Measurements from ENCODE around the gene PSMA6. TPM values are rescaled to one million over a fixed set of nuclear protein-coding genes. Genes with fewer than 3 reads are reported as not detected.
"Not testable (repeated sequence)": the region's sequence is repeated elsewhere in the genome, so short reads cannot be mapped to it uniquely, and the experiment has no call there.

Gene PSMA6
- total RNA-seq, 5 donors from 2014 or later (not counting 1 experiment from before 2014, with no cell fraction given): 93.6 to 109 (median 96.9) TPM

- H3K9me3 ChIP-seq; DNase-seq; H3K9me3 Mint-ChIP-seq; H3K4me3 Mint-ChIP-seq; POLR2A ChIA-PET; H3K4me3 ChIP-seq (ENCODE audit: control insufficient read depth in 1 of 2, extremely low read depth in 1 of 2, low read length in 1 of 2); H3K36me3 ChIP-seq (ENCODE audit: control insufficient read depth in 2 of 2, extremely low read depth in 1 of 2, insufficient read depth in 1 of 2, low read length in 1 of 2); H3K27me3 Mint-ChIP-seq; H3K27ac ChIP-seq (ENCODE audit: low read length); ATAC-seq (replicated peaks in 1 of 4); H3K36me3 Mint-ChIP-seq; H3K27me3 ChIP-seq (replicated peaks in 1 of 2; ENCODE audit: control insufficient read depth in 2 of 2, extremely low read depth in 1 of 2, insufficient read depth in 2 of 2, low read length in 1 of 2): not testable (repeated sequence)
- Mint-ChIP-seq H3K4me1 (peaks cover 34 to 41% (median 36%) of the 10 kb centered on the region in 3 donors), H3K27ac (peak overlapping the region in 1 of 2 donors; percentile 39)
- WGBS (ENCODE audit: insufficient coverage): no CpG with 5 or more reads among the region's 3 CpGs
- CTCF ChIA-PET: interaction anchor here in 1 of 2 donors (0.5 kb wide), 1 partner anchor 46 kb away, joined by 3 read pairs; no protein-coding TSS in a partner anchor
- peaks cover 20 to 42% of the 10 kb centered on the region in 2 experiments for H3K4me1 ChIP-seq (ENCODE audit: control insufficient read depth in 1 of 2, extremely low read depth in 1 of 2, insufficient read depth in 2 of 2, low read length in 2 of 2)
Measured at GRCh38 chr14:35336171-35336493, 44.0 kb downstream of the PSMA6 start.

GRCh38 chr14:35336494-35337268 lies 44.5 kb downstream of the PSMA6 start:
- POLR2A ChIA-PET: no interaction called here

GRCh38 chr14:35337269-35338255 lies 45.4 kb downstream of the PSMA6 start:
- Mint-ChIP-seq H3K27ac (peak overlapping the region; percentile 36 to 39), H3K4me3 (no peak overlapping the region), H3K27me3 (no peaks in the 10 kb centered on the region), H3K4me1 (peaks cover 30 to 33% (median 31%) of the 10 kb centered on the region in 3 donors), H3K9me3 (no peaks in the 10 kb centered on the region), H3K36me3 (no peaks in the 10 kb centered on the region)
- ChIA-PET POLR2A (no interaction called here), CTCF (interaction anchor here (0.6 kb wide), 4 partner anchors 15 to 93 kb away, joined by 3 to 5 read pairs (median 4); no protein-coding TSS in a partner anchor)
- ATAC-seq (replicated peaks in 1 of 4) (no peak), DNase-seq (no peak)
- WGBS (ENCODE audit: insufficient coverage): 99% methylated on average over 5 of the region's 10 CpGs
- H3K4me1 ChIP-seq (ENCODE audit: control insufficient read depth in 1 of 2, extremely low read depth in 1 of 2, insufficient read depth in 2 of 2, low read length in 2 of 2): peaks cover 28 to 49% of the 10 kb centered on the region in 2 experiments
- no peak overlapping the region for H3K27ac ChIP-seq (ENCODE audit: low read length)
- H3K4me3 ChIP-seq (ENCODE audit: control insufficient read depth in 1 of 2, extremely low read depth in 1 of 2, low read length in 1 of 2): no peak overlapping the region
- H3K36me3 ChIP-seq (ENCODE audit: control insufficient read depth in 2 of 2, extremely low read depth in 1 of 2, insufficient read depth in 1 of 2, low read length in 1 of 2): no peaks in the 10 kb centered on the region
- H3K27me3 ChIP-seq (replicated peaks in 1 of 2; ENCODE audit: control insufficient read depth in 2 of 2, extremely low read depth in 1 of 2, insufficient read depth in 2 of 2, low read length in 1 of 2): no peaks in the 10 kb centered on the region
- no peaks in the 10 kb centered on the region for H3K9me3 ChIP-seq

More at GRCh38 chr14:35336494-35337268, 44.5 kb downstream of the PSMA6 start:
- Mint-ChIP-seq H3K27ac (peak overlapping the region; percentile 36 to 39), H3K4me1 (peaks cover 37 to 41% (median 39%) of the 10 kb centered on the region in 3 donors), H3K4me3 (no peak overlapping the region), H3K36me3 (no peaks in the 10 kb centered on the region), H3K9me3 (no peaks in the 10 kb centered on the region), H3K27me3 (no peaks in the 10 kb centered on the region)
- no peak for DNase-seq
- no peak for ATAC-seq (replicated peaks in 1 of 4)
- Histone ChIP-seq H3K4me3 (ENCODE audit: control insufficient read depth in 1 of 2, extremely low read depth in 1 of 2, low read length in 1 of 2) (no peak overlapping the region), H3K27ac (ENCODE audit: low read length) (no peak overlapping the region), H3K36me3 (ENCODE audit: control insufficient read depth in 2 of 2, extremely low read depth in 1 of 2, insufficient read depth in 1 of 2, low read length in 1 of 2) (no peaks in the 10 kb centered on the region), H3K27me3 (replicated peaks in 1 of 2; ENCODE audit: control insufficient read depth in 2 of 2, extremely low read depth in 1 of 2, insufficient read depth in 2 of 2, low read length in 1 of 2) (no peaks in the 10 kb centered on the region), H3K4me1 (ENCODE audit: control insufficient read depth in 1 of 2, extremely low read depth in 1 of 2, insufficient read depth in 2 of 2, low read length in 2 of 2) (peaks cover 24 to 47% of the 10 kb centered on the region in 2 experiments), H3K9me3 (no peaks in the 10 kb centered on the region)
- CTCF ChIA-PET: interaction anchor here (0.5 to 0.6 kb wide), 3 partner anchors 46 to 92 kb away, joined by 3 to 4 read pairs (median 3); no protein-coding TSS in a partner anchor
- WGBS (ENCODE audit: insufficient coverage): 87% methylated on average over 9 of the region's 28 CpGs

DNA sequence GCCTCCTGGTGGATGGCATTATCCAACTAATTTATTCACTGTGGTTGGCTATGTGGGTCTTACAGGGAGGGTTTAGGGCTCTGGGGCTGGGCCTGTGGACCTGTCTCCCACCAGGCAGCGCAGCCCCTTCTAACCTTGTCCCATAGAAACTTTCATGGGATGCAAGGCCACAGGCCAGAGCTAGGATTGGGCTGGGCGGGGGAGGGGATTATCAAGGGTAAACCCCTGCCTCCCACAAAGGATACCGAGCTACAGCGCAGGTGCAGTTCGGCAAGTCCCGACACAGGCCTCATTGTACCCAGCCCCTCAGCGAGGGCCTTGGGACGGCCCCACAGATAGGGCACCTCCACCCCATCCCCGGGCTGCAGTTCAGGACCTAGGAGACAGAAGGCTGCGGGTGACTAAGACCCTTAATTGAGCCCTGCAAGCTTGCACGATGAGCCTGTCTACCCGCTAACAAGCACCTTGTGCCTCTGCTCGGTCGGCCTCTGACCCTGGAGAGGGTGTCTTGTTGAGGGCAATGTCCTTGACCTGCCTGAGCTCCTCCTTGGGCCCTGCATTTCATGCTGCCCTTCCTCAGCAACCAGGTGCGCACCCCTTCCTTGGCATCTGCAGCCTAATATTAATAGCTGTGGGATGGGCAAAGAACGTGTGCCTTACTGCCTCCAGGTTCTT lies 46.7 kb downstream of the PSMA6 start:
- Histone ChIP-seq H3K4me3 (ENCODE audit: control insufficient read depth in 1 of 2, extremely low read depth in 1 of 2, low read length in 1 of 2) (no peak overlapping the region), H3K36me3 (ENCODE audit: control insufficient read depth in 2 of 2, extremely low read depth in 1 of 2, insufficient read depth in 1 of 2, low read length in 1 of 2) (no peaks in the 10 kb centered on the region), H3K27ac (ENCODE audit: low read length) (peak overlapping the region; percentile 58), H3K9me3 (no peaks in the 10 kb centered on the region), H3K27me3 (replicated peaks in 1 of 2; ENCODE audit: control insufficient read depth in 2 of 2, extremely low read depth in 1 of 2, insufficient read depth in 2 of 2, low read length in 1 of 2) (no peaks in the 10 kb centered on the region), H3K4me1 (ENCODE audit: control insufficient read depth in 1 of 2, extremely low read depth in 1 of 2, insufficient read depth in 2 of 2, low read length in 2 of 2) (peaks cover 18 to 36% of the 10 kb centered on the region in 2 experiments)
- Mint-ChIP-seq H3K4me1 (peaks cover 17 to 22% (median 20%) of the 10 kb centered on the region in 3 donors), H3K27ac (no peak overlapping the region), H3K36me3 (no peaks in the 10 kb centered on the region), H3K27me3 (no peaks in the 10 kb centered on the region), H3K9me3 (no peaks in the 10 kb centered on the region), H3K4me3 (no peak overlapping the region)
- ChIA-PET CTCF (interaction anchor here (0.5 to 0.6 kb wide), 2 partner anchors 13 to 16 kb away, joined by 5 to 6 read pairs; no protein-coding TSS in a partner anchor), POLR2A (interaction anchor here (0.6 to 1.1 kb wide), 3 partner anchors 10 to 65 kb away, joined by 3 to 5 read pairs (median 3); partner anchors contain the start of genes NFKBIA (in 1 of the 2) and PSMA6 (in 1 of the 2))
- no peak for ATAC-seq (replicated peaks in 1 of 4)
- WGBS (ENCODE audit: insufficient coverage): 96% methylated on average over 9 of the region's 16 CpGs
- no peak for DNase-seq

- DNase-seq: peak in 1 of 35 experiments; percentile 31
- Histone ChIP-seq H3K4me3 (ENCODE audit: control insufficient read depth in 1 of 2, extremely low read depth in 1 of 2, low read length in 1 of 2) (no peak overlapping the region), H3K4me1 (ENCODE audit: control insufficient read depth in 1 of 2, extremely low read depth in 1 of 2, insufficient read depth in 2 of 2, low read length in 2 of 2) (peaks cover 17 to 32% of the 10 kb centered on the region in 2 experiments), H3K9me3 (no peaks in the 10 kb centered on the region), H3K36me3 (ENCODE audit: control insufficient read depth in 2 of 2, extremely low read depth in 1 of 2, insufficient read depth in 1 of 2, low read length in 1 of 2) (no peaks in the 10 kb centered on the region), H3K27me3 (replicated peaks in 1 of 2; ENCODE audit: control insufficient read depth in 2 of 2, extremely low read depth in 1 of 2, insufficient read depth in 2 of 2, low read length in 1 of 2) (no peaks in the 10 kb centered on the region), H3K27ac (ENCODE audit: low read length) (peak overlapping the region; percentile 58)
- no peaks in the 10 kb centered on the region for H3K36me3 Mint-ChIP-seq
- H3K27ac Mint-ChIP-seq: no peak overlapping the region
- ChIA-PET CTCF (interaction anchor here in 1 of 2 donors (0.9 kb wide), 1 partner anchor 199 kb away, joined by 4 read pairs; no protein-coding TSS in a partner anchor), POLR2A (interaction anchor here in 1 of 2 donors (1.1 kb wide), 1 partner anchor 64 kb away, joined by 5 read pairs; the partner anchor contains the start of gene NFKBIA)
- H3K27me3 Mint-ChIP-seq: no peaks in the 10 kb centered on the region
- WGBS (ENCODE audit: insufficient coverage): 33% methylated on average over 11 of the region's 12 CpGs
- no peak overlapping the region for H3K4me3 Mint-ChIP-seq
- H3K4me1 Mint-ChIP-seq: peaks cover 10 to 25% (median 16%) of the 10 kb centered on the region in 3 donors
- no peaks in the 10 kb centered on the region for H3K9me3 Mint-ChIP-seq
- ATAC-seq (replicated peaks in 1 of 4): peak in 1 of 4 experiments; percentile 31
Measured at GRCh38 chr14:35339761-35340406, 47.7 kb downstream of the PSMA6 start.

Data from T-cell (primary cell).